ENCODE results near the gene EPN2.
"Not testable (repeated sequence)": the region's sequence is repeated elsewhere in the genome, so short reads cannot be mapped to it uniquely, and the experiment has no call there.

- TF ChIP-seq CTCF, POLR2A (IDR thresholded peaks at IDR 0.05): not testable (repeated sequence)
Observed at GRCh38 chr17:19196382-19197204, 40.6 kb upstream of the EPN2 start.

Data from thyroid gland (tissue), 4 donors.